HL-60/S4 treated with retinoic acid at 250 ng/mL for 4 days and 3 days (cell line): ENCODE measurements around the gene KCTD20.

Experiments
- in situ Hi-C: fragments of 300-500 bp; cut with MboI; formaldehyde crosslinking; loops from 2 replicates; pipeline ENCODE4 v1.7.0; 2022; ENCODE audit warnings: low sequenced_read_pairs

KCTD20 gene

GRCh38 chr6:36525346-36525745 is 82.5 kb downstream of the KCTD20 start:
- in situ Hi-C loops = no loop called here

DNA sequence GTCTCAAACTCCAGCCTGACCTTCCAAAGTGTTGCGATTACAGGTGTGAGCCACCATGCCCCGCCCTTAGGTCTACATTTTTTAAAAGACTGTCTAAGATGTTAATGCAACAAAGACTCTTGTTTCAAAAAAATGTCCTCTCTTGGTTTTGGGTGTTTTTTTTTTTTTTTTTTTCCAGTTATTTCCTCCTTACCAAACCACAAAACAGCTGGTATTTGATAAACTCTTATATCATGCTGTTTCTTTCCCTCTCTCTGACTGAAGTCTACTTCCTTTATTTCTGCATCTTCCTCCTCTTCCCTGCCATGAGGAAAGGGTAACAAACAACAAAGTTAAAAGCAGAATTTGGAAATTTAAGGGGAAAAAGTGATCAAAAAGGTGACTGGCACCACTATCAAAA is 83.3 kb downstream of the KCTD20 start:
- in situ Hi-C loops = no loop called here

GRCh38 chr6:36533321-36533720 is 90.5 kb downstream of the KCTD20 start:
- in situ Hi-C loops = no loop called here

DNA sequence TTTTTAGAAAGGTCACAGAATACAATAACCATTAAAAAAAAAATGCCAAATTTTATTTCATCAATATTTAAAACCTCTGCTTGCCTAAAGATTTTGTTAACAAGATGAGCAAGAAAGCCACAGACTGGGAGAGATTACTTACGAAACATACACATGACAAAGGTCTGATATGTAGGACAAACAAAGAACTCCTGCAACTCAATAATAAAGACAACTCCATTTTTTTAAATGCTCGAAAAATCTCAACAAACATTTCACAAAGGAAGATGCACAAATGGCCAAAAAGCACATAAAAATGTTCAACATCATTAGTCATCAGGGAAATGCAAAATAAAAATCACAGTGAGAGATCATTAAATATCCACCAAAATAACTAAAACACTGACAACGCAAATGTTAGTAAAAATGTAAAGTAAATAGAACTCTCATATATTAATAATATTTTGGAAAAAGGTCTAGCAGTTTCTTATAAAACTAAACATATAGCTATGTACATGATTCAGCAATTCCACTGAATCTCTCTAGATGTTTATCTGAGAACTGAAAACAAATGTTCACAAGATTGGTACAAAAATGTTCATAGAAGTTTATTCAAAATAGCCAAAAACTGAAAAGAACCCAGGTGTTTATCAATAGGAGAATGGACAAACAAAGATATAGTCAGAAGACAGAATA is 94.2 kb downstream of the KCTD20 start:
- in situ Hi-C loops = no loop called here

GRCh38 chr6:36539814-36540568 is 97.2 kb downstream of the KCTD20 start:
- in situ Hi-C loops = no loop called here
